Measurements from ENCODE around the gene CBLN3. TPM values are rescaled to one million over a fixed set of nuclear protein-coding genes. Genes with fewer than 3 reads are reported as not detected.

Gene CBLN3
- total and polyA plus RNA-seq, 9 of the 15 experiments (the other 6 are each of a cell fraction or from before 2014, with no cell fraction given) = 0.05 to 0.59 (median 0.26) TPM; not detected in 1

- TF ChIP-seq, protein P1, sequence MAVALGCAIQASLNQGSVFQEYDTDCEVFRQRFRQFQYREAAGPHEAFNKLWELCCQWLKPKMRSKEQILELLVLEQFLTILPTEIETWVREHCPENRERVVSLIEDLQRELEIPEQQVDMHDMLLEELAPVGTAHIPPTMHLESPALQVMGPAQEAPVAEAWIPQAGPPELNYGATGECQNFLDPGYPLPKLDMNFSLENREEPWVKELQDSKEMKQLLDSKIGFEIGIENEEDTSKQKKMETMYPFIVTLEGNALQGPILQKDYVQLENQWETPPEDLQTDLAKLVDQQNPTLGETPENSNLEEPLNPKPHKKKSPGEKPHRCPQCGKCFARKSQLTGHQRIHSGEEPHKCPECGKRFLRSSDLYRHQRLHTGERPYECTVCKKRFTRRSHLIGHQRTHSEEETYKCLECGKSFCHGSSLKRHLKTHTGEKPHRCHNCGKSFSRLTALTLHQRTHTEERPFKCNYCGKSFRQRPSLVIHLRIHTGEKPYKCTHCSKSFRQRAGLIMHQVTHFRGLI (CRISPR knock-in tag; IDR thresholded peaks at IDR 0.05) = no peak
- TF ChIP-seq, protein P2, sequence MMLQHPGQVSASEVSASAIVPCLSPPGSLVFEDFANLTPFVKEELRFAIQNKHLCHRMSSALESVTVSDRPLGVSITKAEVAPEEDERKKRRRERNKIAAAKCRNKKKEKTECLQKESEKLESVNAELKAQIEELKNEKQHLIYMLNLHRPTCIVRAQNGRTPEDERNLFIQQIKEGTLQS (IDR thresholded peaks at IDR 0.05) = no peak
- TF ChIP-seq, protein P2 (CRISPR knock-in tag; conservative IDR thresholded peaks at IDR 0.05) = no peak
- TF ChIP-seq HCFC1 (IDR thresholded peaks at IDR 0.05; ENCODE audit: low read depth, low read length) (no peak), ZNF512 (tag; IDR thresholded peaks at IDR 0.05) (no peak), SRF (CRISPR knock-in tag; IDR thresholded peaks at IDR 0.05) (no peak), COPS2 (conservative IDR thresholded peaks at IDR 0.05) (no peak), ZNF444 (CRISPR knock-in tag; IDR thresholded peaks at IDR 0.05) (no peak), EGR1 (conservative IDR thresholded peaks at IDR 0.05) (no peak), AFF4 (CRISPR knock-in tag; IDR thresholded peaks at IDR 0.05) (no peak), TEAD1 (CRISPR knock-in tag; IDR thresholded peaks at IDR 0.05) (0 out of 4 replicates have a peak, but pooled peaks of 1 of the 2 experiments have one; percentile 44), NR2C2 (CRISPR knock-in tag; IDR thresholded peaks at IDR 0.05) (no peak), NR2C2 (tag; IDR thresholded peaks at IDR 0.05) (peak; percentile 51; the same call in 1 of the 2 replicates), PCBP1 (IDR thresholded peaks at IDR 0.05; ENCODE audit: low read depth, low read length, poor library complexity, severe bottlenecking) (no peak), CREB5 (CRISPR knock-in tag; IDR thresholded peaks at IDR 0.05) (no peak), ZNF165 (CRISPR knock-in tag; IDR thresholded peaks at IDR 0.05; ENCODE audit: borderline replicate concordance) (no peak), DDX20 (tag; IDR thresholded peaks at IDR 0.05; ENCODE audit: low read depth) (no peak), ZNF175 (CRISPR knock-in tag; IDR thresholded peaks at IDR 0.05; ENCODE audit: low read depth) (no peak)
These were observed at the start of gene CBLN3, which contains the start of gene KHNYN (continued) for GRCh38 chr14:24429395-24430142.
